ENCODE measurements around the gene GALNT14.

GALNT14 gene

GRCh38 chr2:30869988-30870387, 268.3 kb downstream of the GALNT14 start:
- TF ChIP-seq CTCF (IDR thresholded peaks at IDR 0.05) = no peak

- no peak for TF ChIP-seq CTCF (IDR thresholded peaks at IDR 0.05)
These were observed 270.9 kb downstream of the GALNT14 start for GRCh38 chr2:30867385-30867784.

- no peak for TF ChIP-seq CTCF (IDR thresholded peaks at IDR 0.05)
These were observed 271.3 kb downstream of the GALNT14 start for GRCh38 chr2:30866974-30867373.

GRCh38 chr2:30865892-30866681, 272.2 kb downstream of the GALNT14 start:
- no peak for TF ChIP-seq CTCF (IDR thresholded peaks at IDR 0.05)

GRCh38 chr2:30865243-30865642, 273.0 kb downstream of the GALNT14 start:
- TF ChIP-seq CTCF (IDR thresholded peaks at IDR 0.05) = no peak

GRCh38 chr2:30862054-30862651, 276.1 kb downstream of the GALNT14 start:
- peak; percentile 38; the same call in 1 of the 2 replicates for TF ChIP-seq CTCF (IDR thresholded peaks at IDR 0.05)

GRCh38 chr2:30860726-30861125, 277.5 kb downstream of the GALNT14 start:
- TF ChIP-seq CTCF (IDR thresholded peaks at IDR 0.05) = no peak
